HepG2 (cell line): ENCODE measurements around the gene GSDMA. TPM values are rescaled to one million over a fixed set of nuclear protein-coding genes. Genes with fewer than 3 reads are reported as not detected.

Source experiments
- ARNTL ChIP-seq: sonication (generic); formaldehyde crosslinking; IDR thresholded peaks from 2 replicates; pipeline ENCODE4 v1.4.0; 2020; ENCODE audit warnings: mild to moderate bottlenecking, missing genetic modification reagents
- ELF1 ChIP-seq: sonication (generic); formaldehyde crosslinking; IDR thresholded peaks from 2 replicates; pipeline ENCODE4 v1.4.0; 2020; ENCODE audit warnings: missing genetic modification reagents
- ETV6 ChIP-seq: sonication (generic); formaldehyde crosslinking; conservative IDR thresholded peaks from 2 replicates; pipeline ENCODE4 v1.4.0; 2020; ENCODE audit warnings: missing genetic modification reagents
- GATA4 ChIP-seq: sonication (generic); IDR thresholded peaks from 2 replicates; pipeline ENCODE4 v1.6.1; 2016; ENCODE audit warnings: antibody characterized with exemption, low read depth, borderline replicate concordance
- KDM1A ChIP-seq: IDR thresholded peaks from 2 replicates; pipeline ENCODE4 v1.6.1; 2016; ENCODE audit warnings: missing compliant biosample characterization
- MAFK ChIP-seq, 2 experiments: IDR thresholded peaks in 1 of 2; conservative IDR thresholded peaks in 1 of 2; 2 replicates each; pipeline ENCODE4 v1.6.1; 2011; ENCODE audit warnings: improper control_type of control experiment in 2 of 2, low read length in 2 of 2
- MEF2D ChIP-seq: sonication (generic); formaldehyde crosslinking; IDR thresholded peaks from 2 replicates; pipeline ENCODE4 v1.5.1; 2020; ENCODE audit warnings: mild to moderate bottlenecking, missing genetic modification reagents
- MEIS1 ChIP-seq: sonication (generic); formaldehyde crosslinking; IDR thresholded peaks from 2 replicates; pipeline ENCODE4 v1.9.0; 2021; ENCODE audit warnings: mild to moderate bottlenecking, missing genetic modification reagents, moderate library complexity, borderline replicate concordance
- MIER3 ChIP-seq: IDR thresholded peaks from 2 replicates; pipeline ENCODE4 v1.6.1; 2016; ENCODE audit warnings: missing compliant biosample characterization, borderline replicate concordance
- NFATC3 ChIP-seq: sonication (generic); formaldehyde crosslinking; IDR thresholded peaks from 2 replicates; pipeline ENCODE4 v1.5.1; 2020; ENCODE audit warnings: mild to moderate bottlenecking, missing genetic modification reagents
- NRL ChIP-seq: sonication (generic); formaldehyde crosslinking; IDR thresholded peaks from 2 replicates; pipeline ENCODE4 v1.5.0; 2020; ENCODE audit warnings: missing genetic modification reagents, mild to moderate bottlenecking, moderate library complexity, borderline replicate concordance
- RBAK ChIP-seq: sonication (generic); formaldehyde crosslinking; IDR thresholded peaks from 2 replicates; pipeline ENCODE4 v1.5.1; 2020; ENCODE audit warnings: mild to moderate bottlenecking, missing genetic modification reagents
- RFX3 ChIP-seq: IDR thresholded peaks from 2 replicates; pipeline ENCODE4 v1.6.1; 2016; ENCODE audit warnings: missing biosample characterization, missing genetic modification reagents
- TEAD2 ChIP-seq: sonication (generic); formaldehyde crosslinking; IDR thresholded peaks from 2 replicates; pipeline ENCODE4 v1.9.0; 2021; ENCODE audit warnings: missing genetic modification reagents
- TFAP4 ChIP-seq: sonication (generic); IDR thresholded peaks from 2 replicates; pipeline ENCODE4 v1.6.1; 2016; ENCODE audit warnings: low read depth, borderline replicate concordance
- THYN1 ChIP-seq: sonication (generic); formaldehyde crosslinking; IDR thresholded peaks from 2 replicates; pipeline ENCODE4 v1.8.1; 2023; ENCODE audit warnings: low read depth, mild to moderate bottlenecking, moderate library complexity, missing genetic modification reagents, borderline replicate concordance
- ZFP82 ChIP-seq: sonication (generic); formaldehyde crosslinking; IDR thresholded peaks from 2 replicates; pipeline ENCODE4 v1.5.1; 2020; ENCODE audit warnings: mild to moderate bottlenecking, missing genetic modification reagents, borderline replicate concordance
- ZKSCAN8 ChIP-seq: IDR thresholded peaks from 2 replicates; pipeline ENCODE4 v1.6.1; 2016; ENCODE audit warnings: borderline replicate concordance, missing genetic modification reagents, missing compliant biosample characterization
- ZNF292 ChIP-seq: sonication (generic); formaldehyde crosslinking; IDR thresholded peaks from 2 replicates; pipeline ENCODE4 v1.8.1; 2022; ENCODE audit warnings: mild to moderate bottlenecking, low read depth, missing genetic modification reagents, borderline replicate concordance
- ZNF367 ChIP-seq: sonication (generic); formaldehyde crosslinking; IDR thresholded peaks from 2 replicates; pipeline ENCODE4 v1.4.0; 2020; ENCODE audit warnings: missing genetic modification reagents, borderline replicate concordance
- ZNF513 ChIP-seq: sonication (generic); formaldehyde crosslinking; conservative IDR thresholded peaks from 2 replicates; pipeline ENCODE4 v1.5.0; 2020; ENCODE audit warnings: missing genetic modification reagents
- ZNF674 ChIP-seq: sonication (generic); formaldehyde crosslinking; IDR thresholded peaks from 2 replicates; pipeline ENCODE4 v1.5.0; 2020; ENCODE audit warnings: low read depth, mild to moderate bottlenecking, missing genetic modification reagents
- ZNF720 ChIP-seq: sonication (generic); formaldehyde crosslinking; IDR thresholded peaks from 2 replicates; pipeline ENCODE4 v1.4.0; 2020; ENCODE audit warnings: missing genetic modification reagents
- ZNF792 ChIP-seq: IDR thresholded peaks from 2 replicates; pipeline ENCODE4 v1.6.1; 2016
- polyA plus RNA-seq, 8 experiments: library from polyadenylated mRNA; depleted of rRNA in 3 of 8; stranded (reverse) in 7 of 8; unstranded in 1 of 8; fragments of >200 nt; fragmentation: Illumina TruSeq in 4 of 8; extraction: Trizol in 4 of 8; gene quantifications; 2 replicates each; pipeline versions ENCODE4 v1.2.1 to v1.2.3, GENCODE V29; 2011 to 2016; ENCODE audit warnings: low read depth in 4 of 8, missing spikeins in 1 of 8, mixed read lengths in 1 of 8; ENCODE audit not compliant: insufficient read depth in 1 of 8
- total RNA-seq, 5 experiments: library from RNA; depleted of rRNA; stranded (reverse); fragments of >200 nt; fragmentation: Illumina TruSeq; extraction: Trizol; gene quantifications; 2 replicates each; pipeline ENCODE4 v1.2.3, GENCODE V29; 2016; ENCODE audit warnings: low read depth in 1 of 5
- TF ChIP-seq, protein P1 (sequence below): sonication (generic); formaldehyde crosslinking; IDR thresholded peaks from 2 replicates; pipeline ENCODE4 v1.9.0; 2022; ENCODE audit warnings: missing genetic modification reagents, mild to moderate bottlenecking, borderline replicate concordance
- TF ChIP-seq, protein P2 (sequence below): sonication (generic); formaldehyde crosslinking; IDR thresholded peaks from 2 replicates; pipeline ENCODE4 v1.8.0; 2022; ENCODE audit warnings: missing genetic modification reagents, low read depth, mild to moderate bottlenecking, borderline replicate concordance

The GSDMA gene
- total and polyA plus RNA-seq, 2 of the 13 experiments (the other 11 are each of a cell fraction or from before 2014, with no cell fraction given), result not detected

- TF ChIP-seq TFAP4 (peak; percentile 98), ZNF367 (CRISPR knock-in tag) (no peak), TEAD2 (CRISPR knock-in tag) (no peak), MEF2D (CRISPR knock-in tag) (0 out of 2 replicates have a peak, but pooled peaks have one; percentile 19), RFX3 (CRISPR knock-in tag) (no peak), ZNF720 (CRISPR knock-in tag) (no peak), ZNF292 (CRISPR knock-in tag) (no peak; the same call in 1 of the 2 replicates), RBAK (CRISPR knock-in tag) (no peak), MEIS1 (CRISPR knock-in tag) (no peak), ZKSCAN8 (no peak), ZFP82 (CRISPR knock-in tag) (no peak), ZNF513 (CRISPR knock-in tag) (no peak), NFATC3 (0 out of 2 replicates have a peak, but pooled peaks have one; percentile 18), KDM1A (CRISPR knock-in tag) (no peak), ELF1 (no peak; the same call in 1 of the 2 replicates), ZNF792 (CRISPR knock-in tag) (no peak), THYN1 (CRISPR knock-in tag) (no peak), ETV6 (CRISPR knock-in tag) (no peak), MAFK (conservative IDR thresholded peaks at IDR 0.05 in 1 of 2, IDR thresholded peaks at IDR 0.05 in 1 of 2; ENCODE audit: low read length in 2 of 2) (no peak), NRL (peak; percentile 56; the same call in 1 of the 2 replicates), ZNF674 (CRISPR knock-in tag) (no peak), GATA4 (no peak), ARNTL (CRISPR knock-in tag) (no peak), MIER3 (no peak)
- TF ChIP-seq, protein P1, sequence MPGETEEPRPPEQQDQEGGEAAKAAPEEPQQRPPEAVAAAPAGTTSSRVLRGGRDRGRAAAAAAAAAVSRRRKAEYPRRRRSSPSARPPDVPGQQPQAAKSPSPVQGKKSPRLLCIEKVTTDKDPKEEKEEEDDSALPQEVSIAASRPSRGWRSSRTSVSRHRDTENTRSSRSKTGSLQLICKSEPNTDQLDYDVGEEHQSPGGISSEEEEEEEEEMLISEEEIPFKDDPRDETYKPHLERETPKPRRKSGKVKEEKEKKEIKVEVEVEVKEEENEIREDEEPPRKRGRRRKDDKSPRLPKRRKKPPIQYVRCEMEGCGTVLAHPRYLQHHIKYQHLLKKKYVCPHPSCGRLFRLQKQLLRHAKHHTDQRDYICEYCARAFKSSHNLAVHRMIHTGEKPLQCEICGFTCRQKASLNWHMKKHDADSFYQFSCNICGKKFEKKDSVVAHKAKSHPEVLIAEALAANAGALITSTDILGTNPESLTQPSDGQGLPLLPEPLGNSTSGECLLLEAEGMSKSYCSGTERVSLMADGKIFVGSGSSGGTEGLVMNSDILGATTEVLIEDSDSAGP (CRISPR knock-in tag), result peak; percentile 28; the same call in 1 of the 2 replicates
- TF ChIP-seq, protein P2, sequence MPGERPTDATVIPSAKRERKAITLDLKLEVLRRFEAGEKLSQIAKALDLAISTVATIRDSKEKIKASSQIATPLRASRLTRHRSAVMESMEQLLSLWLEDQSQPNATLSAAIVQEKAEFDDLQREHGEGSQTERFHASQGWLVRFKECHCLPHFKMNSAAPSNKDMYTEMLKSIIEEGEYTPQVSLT, result no peak
Observed at GRCh38 chr17:40015005-40015997, 52.5 kb downstream of the GSDMA start, which contains the start of gene CSF3 (continued).
